HepG2 (cell line): ENCODE data around the gene OR4X2.

Experiments
- MAZ ChIP-seq, 2 experiments: sonication (generic) in 1 of 2; formaldehyde crosslinking in 1 of 2; IDR thresholded peaks; 2 replicates each; pipeline versions ENCODE4 v1.5.0 to v1.6.1; 2012 to 2020; ENCODE audit warnings: low read depth in 2 of 2, mild to moderate bottlenecking in 2 of 2, borderline replicate concordance in 1 of 2, improper control_type of control experiment in 1 of 2, low read length in 1 of 2, missing genetic modification reagents in 1 of 2, moderate library complexity in 1 of 2
- MED1 ChIP-seq: sonication (generic); formaldehyde crosslinking; IDR thresholded peaks from 2 replicates; pipeline ENCODE4 v1.4.0; 2020; ENCODE audit warnings: missing genetic modification reagents

GRCh38 chr11:48228761-48229160 lies 16.1 kb upstream of the OR4X2 start:
- TF ChIP-seq MED1 (no peak), MAZ (IDR thresholded peaks at IDR 0.05; ENCODE audit: borderline replicate concordance, low read depth, low read length) (no peak), MAZ (CRISPR knock-in tag; IDR thresholded peaks at IDR 0.05; ENCODE audit: low read depth) (no peak)
